Activated B cell treated with CpG ODN at 0.5 μM for 24 hours (primary cell): ENCODE data around the gene LRBA. TPM values are rescaled to one million over a fixed set of nuclear protein-coding genes. Genes with fewer than 3 reads are reported as not detected.
"Not testable (repeated sequence)": the region's sequence is repeated elsewhere in the genome, so short reads cannot be mapped to it uniquely, and the experiment has no call there.

Experiments used
- ATAC-seq: fragments of 200-7000 bp; cut with Tn5 transposase; one replicate; pipeline ENCODE4 v1.10.0; 2021; ENCODE audit warnings: low read depth, mild to moderate bottlenecking, moderate library complexity
- CTCF ChIA-PET: fragments of 350-600 bp; sonication (Branson Sonifier 250); formaldehyde crosslinking; loops from one replicate; lab custom pipeline; 2021; ENCODE audit warnings: antibody characterized with exemption; lab: Charles Lee
- POLR2A ChIA-PET: fragments of 350-600 bp; sonication (Branson Sonifier 250); formaldehyde crosslinking; loops from one replicate; lab custom pipeline; 2021; ENCODE audit warnings: antibody characterized with exemption; lab: Charles Lee
- DNase-seq: peaks from one replicate; pipeline ENCODE4 v3.0.0; 2022
- H3K27ac Mint-ChIP-seq: one replicate; pipeline ENCODE4 v1.8.0; 2020; ENCODE audit warnings: mixed read lengths
- H3K27me3 Mint-ChIP-seq: one replicate; pipeline ENCODE4 v1.8.0; 2021; ENCODE audit warnings: mixed read lengths
- H3K36me3 Mint-ChIP-seq: one replicate; pipeline ENCODE4 v1.8.0; 2021; ENCODE audit warnings: low read depth, mixed read lengths
- H3K4me1 Mint-ChIP-seq: one replicate; pipeline ENCODE4 v1.8.0; 2021; ENCODE audit warnings: mixed read lengths
- H3K4me3 Mint-ChIP-seq: one replicate; pipeline ENCODE4 v1.8.0; 2020; ENCODE audit warnings: mild to moderate bottlenecking, mixed read lengths
- H3K9me3 Mint-ChIP-seq: one replicate; pipeline ENCODE4 v1.8.0; 2020; ENCODE audit warnings: mixed read lengths
- CTCF ChIP-seq: fragments of 200-600 bp; IDR thresholded peaks from one replicate; pipeline ENCODE4 v1.8.0; 2022; ENCODE audit warnings: antibody characterized with exemption, mild to moderate bottlenecking
- intact Hi-C: fragments of 100-400 bp; cut with micrococcal nuclease; formaldehyde crosslinking; loops from one replicate; pipeline ENCODE4 v1.15.1; 2024
- total RNA-seq: library from RNA; stranded (reverse); gene quantifications from 2 replicates; pipeline ENCODE4 v1.2.3, GENCODE V29; 2022

The LRBA gene
- total RNA-seq, 1 donor from 2014 or later = 66.5 TPM

DNA sequence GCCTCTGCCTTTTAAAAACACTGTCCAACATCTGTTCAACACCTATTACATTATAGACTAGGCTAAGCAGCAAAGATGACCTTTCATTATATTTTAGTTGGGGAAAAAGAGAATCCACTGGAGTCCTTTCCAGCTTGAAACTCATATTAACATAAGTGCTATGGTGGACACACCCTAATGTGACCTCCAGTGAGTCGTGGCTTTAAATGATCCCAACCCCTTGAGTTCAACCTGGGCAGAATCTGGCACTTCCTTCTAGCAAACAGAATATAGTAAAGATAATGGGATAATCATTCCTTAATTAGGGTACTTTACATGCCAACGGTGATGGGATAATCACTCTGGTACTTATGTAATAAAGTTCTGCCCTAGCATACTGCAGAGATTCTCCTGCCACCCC lies 270.5 kb downstream of the LRBA start:
- DNase-seq (no peak), ATAC-seq (no peak)
- ChIA-PET CTCF (no interaction called here), POLR2A (no interaction called here)
- Mint-ChIP-seq H3K4me3 (no peak overlapping the region), H3K4me1 (no peaks in the 10 kb centered on the region), H3K36me3 (peaks cover 28% of the 10 kb centered on the region), H3K27me3 (no peaks in the 10 kb centered on the region), H3K9me3 (peaks cover 3% of the 10 kb centered on the region), H3K27ac (no peak overlapping the region)
- no peak for TF ChIP-seq CTCF
- intact Hi-C loops = no loop called here

- H3K27me3 Mint-ChIP-seq = no peaks in the 10 kb centered on the region
- CTCF ChIA-PET = no interaction called here
- no peaks in the 10 kb centered on the region for H3K4me1 Mint-ChIP-seq
- H3K4me3 Mint-ChIP-seq = no peak overlapping the region
- no peak overlapping the region for H3K27ac Mint-ChIP-seq
- peaks cover 30% of the 10 kb centered on the region for H3K36me3 Mint-ChIP-seq
- DNase-seq (no peak), ATAC-seq (no peak)
- H3K9me3 Mint-ChIP-seq = peaks cover 3% of the 10 kb centered on the region
- no peak for TF ChIP-seq CTCF
- intact Hi-C loops = no loop called here
- POLR2A ChIA-PET = no interaction called here
These were observed 271.3 kb downstream of the LRBA start for GRCh38 chr4:150743564-150744342.

DNA sequence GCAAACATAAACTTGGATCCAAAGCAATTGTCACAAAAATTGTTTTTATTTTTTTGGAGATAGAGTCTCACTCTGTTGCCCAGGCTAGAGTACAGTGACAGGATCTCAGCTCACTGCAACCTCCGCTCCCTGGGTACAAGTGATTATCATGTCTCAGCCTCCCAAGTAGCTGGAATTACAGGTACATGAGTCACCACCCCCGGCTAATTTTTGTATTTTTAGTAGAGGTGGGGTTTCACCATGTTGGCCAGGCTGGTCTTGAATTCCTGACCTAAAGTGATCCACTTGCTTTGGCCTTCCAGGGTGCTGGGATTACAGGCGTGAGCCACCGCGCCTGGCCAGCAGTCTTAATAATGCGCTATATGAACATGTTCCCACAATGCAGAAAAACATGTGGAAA lies 272.2 kb downstream of the LRBA start:
- peaks cover 25% of the 10 kb centered on the region for H3K36me3 Mint-ChIP-seq
- CTCF ChIA-PET, DNase-seq: not testable (repeated sequence)

GRCh38 chr4:150739591-150739990 lies 275.5 kb downstream of the LRBA start:
- peaks cover 18% of the 10 kb centered on the region for H3K36me3 Mint-ChIP-seq
- ChIA-PET POLR2A (no interaction called here), CTCF (no interaction called here)
- no peak for TF ChIP-seq CTCF
- H3K27ac Mint-ChIP-seq = no peak overlapping the region
- no peak overlapping the region for H3K4me3 Mint-ChIP-seq
- no peak for ATAC-seq
- no peaks in the 10 kb centered on the region for H3K4me1 Mint-ChIP-seq
- H3K9me3 Mint-ChIP-seq = peaks cover 3% of the 10 kb centered on the region
- intact Hi-C loops = no loop called here
- H3K27me3 Mint-ChIP-seq = no peaks in the 10 kb centered on the region
- no peak for DNase-seq

More for the DNA sequence above, 272.2 kb downstream of the LRBA start:
- H3K27ac Mint-ChIP-seq, intact Hi-C loops, ATAC-seq, H3K4me3 Mint-ChIP-seq, H3K4me1 Mint-ChIP-seq, H3K27me3 Mint-ChIP-seq, H3K9me3 Mint-ChIP-seq, POLR2A ChIA-PET: not testable (repeated sequence)

GRCh38 chr4:150725957-150726523 lies 289.0 kb downstream of the LRBA start:
- POLR2A ChIA-PET = no interaction called here
- intact Hi-C loops = no loop called here
- Mint-ChIP-seq H3K4me3 (no peak overlapping the region), H3K27me3 (no peaks in the 10 kb centered on the region), H3K9me3 (peaks cover 12% of the 10 kb centered on the region), H3K27ac (no peak overlapping the region), H3K4me1 (no peaks in the 10 kb centered on the region), H3K36me3 (peaks cover 78% of the 10 kb centered on the region)
- DNase-seq (no peak), ATAC-seq (no peak)
- CTCF ChIA-PET = no interaction called here
- no peak for TF ChIP-seq CTCF
